Esophagus muscularis mucosa (tissue), 4 donors: ENCODE results near the gene CMTM2. TPM values are rescaled to one million over a fixed set of nuclear protein-coding genes. Genes with fewer than 3 reads are reported as not detected.

Experiments
- DNase-seq: peaks from one replicate; pipeline ENCODE4 v3.0.0-alpha.2; 2017; ENCODE audit errors: extremely low spot score
- H3K27ac ChIP-seq, 4 donors: fragments of 200-600 bp; sonication (generic); replicated peaks in 1 of 4; 1 replicate in 3 of 4; 2 replicates in 1 of 4; pipeline ENCODE4 v1.5.1; 2016 to 2019; ENCODE audit warnings: mild to moderate bottlenecking in 1 of 4
- H3K27me3 ChIP-seq, 4 donors: fragments of 200-600 bp; sonication (generic); one replicate each; pipeline versions ENCODE4 v1.5.1 to v1.6.0; 2016 to 2019
- H3K36me3 ChIP-seq, 4 donors: fragments of 200-600 bp; sonication (generic); one replicate each; pipeline ENCODE4 v1.5.1; 2016 to 2019
- H3K4me1 ChIP-seq, 4 donors: fragments of 200-600 bp; sonication (generic); one replicate each; pipeline ENCODE4 v1.5.1; 2016 to 2019
- H3K4me3 ChIP-seq, 4 donors: fragments of 200-600 bp; sonication (generic); 1 replicate in 2 of 4; 2 replicates in 2 of 4; pipeline ENCODE4 v1.5.1; 2016 to 2019; ENCODE audit warnings: mild to moderate bottlenecking in 4 of 4, moderate library complexity in 1 of 4
- H3K9me3 ChIP-seq, 4 donors: fragments of 200-600 bp; sonication (generic); 1 replicate in 3 of 4; 2 replicates in 1 of 4; pipeline ENCODE4 v1.5.1; 2016 to 2019
- EP300 ChIP-seq: sonication (generic); formaldehyde crosslinking; IDR thresholded peaks from one replicate; pipeline ENCODE4 v1.6.1; 2017; ENCODE audit warnings: antibody characterized with exemption
- POLR2A ChIP-seq: fragments of 450-650 bp; IDR thresholded peaks from one replicate; pipeline ENCODE4 v1.6.1; 2017; ENCODE audit warnings: antibody characterized with exemption, moderate library complexity, mild to moderate bottlenecking, low read depth
- POLR2AphosphoS5 ChIP-seq, 2 donors: sonication (generic); formaldehyde crosslinking; IDR thresholded peaks; one replicate each; pipeline ENCODE4 v1.6.1; 2017; ENCODE audit warnings: antibody characterized with exemption in 2 of 2
- WGBS: methylation state at CpG from one replicate; pipeline ENCODE4 v1.1.5; 2018; 5-methylcytosine and 5-hydroxymethylcytosine counted together
- intact Hi-C: fragments of 100-400 bp; cut with DNase I; formaldehyde crosslinking; loops from one replicate; pipeline ENCODE4 v1.15.1; 2023
- total RNA-seq, 4 donors: library from RNA; depleted of rRNA; stranded (reverse); fragments of >200 nt; gene quantifications; one replicate each; pipeline versions ENCODE4 v1.1.0 to v1.2.1, GENCODE V29; 2016
- TF ChIP-seq, protein P1 (sequence below), 3 experiments: fragments of 200-600 bp in 2 of 3; fragments of 450-650 bp in 1 of 3; sonication (generic) in 2 of 3; IDR thresholded peaks; one replicate each; pipeline ENCODE4 v1.5.1; 2017 to 2019; ENCODE audit warnings: antibody characterized with exemption in 3 of 3, mild to moderate bottlenecking in 2 of 3, moderate library complexity in 1 of 3

Gene CMTM2
- total RNA-seq, 4 donors from 2014 or later: 1.8 TPM; not detected in 3

DNA sequence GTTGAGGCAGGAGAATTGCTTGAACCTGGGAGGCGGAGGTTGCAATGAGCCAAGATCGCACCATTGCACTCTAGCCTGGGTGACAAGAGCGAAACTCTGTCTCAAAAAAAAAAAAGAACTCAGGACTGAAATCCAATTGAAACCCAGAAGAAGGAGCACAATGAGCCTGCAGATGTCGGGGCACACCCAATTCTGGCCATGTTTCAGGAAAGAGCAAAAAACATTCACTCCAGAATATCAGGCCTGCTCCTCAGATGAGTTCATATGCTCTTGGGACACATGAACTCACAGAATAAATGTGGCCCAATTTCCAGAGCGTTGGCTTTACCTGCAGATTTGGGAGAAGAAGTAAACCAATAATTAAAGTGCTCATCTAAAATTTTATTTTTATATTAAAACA lies 3.0 kb upstream of the CMTM2 start:
- TF ChIP-seq, protein P1, sequence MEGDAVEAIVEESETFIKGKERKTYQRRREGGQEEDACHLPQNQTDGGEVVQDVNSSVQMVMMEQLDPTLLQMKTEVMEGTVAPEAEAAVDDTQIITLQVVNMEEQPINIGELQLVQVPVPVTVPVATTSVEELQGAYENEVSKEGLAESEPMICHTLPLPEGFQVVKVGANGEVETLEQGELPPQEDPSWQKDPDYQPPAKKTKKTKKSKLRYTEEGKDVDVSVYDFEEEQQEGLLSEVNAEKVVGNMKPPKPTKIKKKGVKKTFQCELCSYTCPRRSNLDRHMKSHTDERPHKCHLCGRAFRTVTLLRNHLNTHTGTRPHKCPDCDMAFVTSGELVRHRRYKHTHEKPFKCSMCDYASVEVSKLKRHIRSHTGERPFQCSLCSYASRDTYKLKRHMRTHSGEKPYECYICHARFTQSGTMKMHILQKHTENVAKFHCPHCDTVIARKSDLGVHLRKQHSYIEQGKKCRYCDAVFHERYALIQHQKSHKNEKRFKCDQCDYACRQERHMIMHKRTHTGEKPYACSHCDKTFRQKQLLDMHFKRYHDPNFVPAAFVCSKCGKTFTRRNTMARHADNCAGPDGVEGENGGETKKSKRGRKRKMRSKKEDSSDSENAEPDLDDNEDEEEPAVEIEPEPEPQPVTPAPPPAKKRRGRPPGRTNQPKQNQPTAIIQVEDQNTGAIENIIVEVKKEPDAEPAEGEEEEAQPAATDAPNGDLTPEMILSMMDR (IDR thresholded peaks at IDR 0.05): no peak
- TF ChIP-seq POLR2A (no peak), EP300 (no peak), POLR2AphosphoS5 (IDR thresholded peaks at IDR 0.05) (no peak)
- Histone ChIP-seq H3K9me3 (no peaks in the 10 kb centered on the region), H3K4me1 (peaks cover 10 to 15% (median 14%) of the 10 kb centered on the region in 4 donors), H3K36me3 (no peaks in the 10 kb centered on the region), H3K27me3 (peaks cover 0 to 41% (median 8%) of the 10 kb centered on the region in 4 donors), H3K27ac (no peak overlapping the region), H3K4me3 (no peak overlapping the region)
- intact Hi-C loops: no loop called here
- DNase-seq: no peak
- WGBS: 84% methylated on average over 5 of the region's 5 CpGs

DNA sequence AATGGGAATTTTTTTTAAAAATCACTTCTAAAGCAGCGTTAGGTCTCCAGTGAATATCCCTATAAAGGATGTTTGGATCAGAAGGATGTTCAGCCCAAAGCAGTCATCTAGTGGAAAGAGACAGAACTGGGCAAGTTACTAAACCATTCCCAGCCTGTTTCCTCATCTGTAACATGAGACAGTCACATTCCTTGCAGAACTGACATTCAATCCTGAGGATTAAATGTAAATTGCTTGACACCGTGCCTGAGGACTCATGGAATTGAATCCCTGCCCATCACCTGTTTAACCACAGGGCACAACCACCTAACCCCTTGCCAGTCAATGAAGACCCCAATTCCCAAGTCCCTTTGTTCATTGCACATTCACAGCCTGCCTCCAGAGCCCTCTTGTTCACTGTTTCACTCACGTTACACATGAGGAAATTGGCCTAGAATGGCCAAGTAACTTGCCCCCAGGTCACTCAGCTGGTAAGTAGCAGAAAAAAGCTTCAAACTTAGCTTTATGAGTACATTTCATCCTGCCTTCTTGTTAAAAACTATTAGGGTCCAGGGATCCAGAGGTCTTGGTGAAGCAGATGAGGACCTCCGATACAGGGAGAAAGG lies 1.4 kb downstream of the CMTM2 start:
- WGBS: 86% methylated on average over 4 of the region's 4 CpGs
- no peaks in the 10 kb centered on the region for H3K36me3 ChIP-seq
- no peak overlapping the region for H3K4me3 ChIP-seq
- TF ChIP-seq POLR2A: no peak
- TF ChIP-seq, protein P1 (IDR thresholded peaks at IDR 0.05): no peak
- no peak for TF ChIP-seq POLR2AphosphoS5 (IDR thresholded peaks at IDR 0.05)
- no peak for TF ChIP-seq EP300
- H3K27ac ChIP-seq: no peak overlapping the region
- peak; percentile 34 for DNase-seq
- intact Hi-C loops: no loop called here
- H3K27me3 ChIP-seq: peaks cover 0 to 34% (median 8%) of the 10 kb centered on the region in 4 donors
- no peaks in the 10 kb centered on the region for H3K9me3 ChIP-seq
- peaks cover 12 to 15% (median 14%) of the 10 kb centered on the region in 4 donors for H3K4me1 ChIP-seq

DNA sequence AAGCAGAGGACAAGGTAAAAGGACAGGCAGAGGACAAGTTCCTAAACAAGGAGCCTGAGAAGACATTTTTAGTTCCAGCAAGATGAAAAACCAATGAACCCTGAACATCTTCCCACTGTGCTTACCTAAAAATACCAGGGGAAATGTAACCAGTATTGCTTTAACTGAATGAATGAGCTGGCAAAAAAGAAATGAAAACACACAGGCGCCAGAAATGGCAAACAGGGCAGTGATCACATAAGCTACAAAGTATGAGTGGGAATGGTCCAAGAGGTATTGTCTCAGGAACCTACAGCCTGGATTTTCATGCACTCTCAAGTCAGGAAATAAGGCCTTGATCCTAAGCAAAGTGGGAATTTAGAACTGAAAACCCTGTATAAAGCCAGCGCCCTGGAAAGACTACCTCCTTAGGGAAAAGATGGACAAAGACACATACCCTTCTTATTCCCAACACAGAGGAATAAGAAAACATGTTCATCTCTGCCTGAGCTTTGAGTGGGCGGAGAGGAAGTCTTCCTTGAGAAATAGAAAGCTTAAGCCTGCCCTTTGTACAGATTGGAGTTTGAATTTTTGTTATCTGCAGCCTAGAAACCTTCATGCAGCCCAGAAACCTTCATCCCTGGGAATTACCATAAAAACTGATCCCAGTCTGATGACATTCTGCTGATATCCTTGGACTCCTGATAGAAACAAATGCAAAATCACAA lies 2.1 kb downstream of the CMTM2 start:
- no peak overlapping the region for H3K27ac ChIP-seq
- WGBS: 64% methylated on average over 3 of the region's 3 CpGs
- H3K4me3 ChIP-seq: no peak overlapping the region
- peaks cover 0 to 30% (median 8%) of the 10 kb centered on the region in 4 donors for H3K27me3 ChIP-seq
- no peaks in the 10 kb centered on the region for H3K36me3 ChIP-seq
- peak; percentile 50 for DNase-seq
- intact Hi-C loops: no loop called here
- H3K4me1 ChIP-seq: peaks cover 14 to 15% (median 14%) of the 10 kb centered on the region in 4 donors
- no peaks in the 10 kb centered on the region for H3K9me3 ChIP-seq
- TF ChIP-seq POLR2A (no peak), EP300 (no peak), POLR2AphosphoS5 (IDR thresholded peaks at IDR 0.05) (no peak)
- TF ChIP-seq, protein P1 (IDR thresholded peaks at IDR 0.05): no peak

DNA sequence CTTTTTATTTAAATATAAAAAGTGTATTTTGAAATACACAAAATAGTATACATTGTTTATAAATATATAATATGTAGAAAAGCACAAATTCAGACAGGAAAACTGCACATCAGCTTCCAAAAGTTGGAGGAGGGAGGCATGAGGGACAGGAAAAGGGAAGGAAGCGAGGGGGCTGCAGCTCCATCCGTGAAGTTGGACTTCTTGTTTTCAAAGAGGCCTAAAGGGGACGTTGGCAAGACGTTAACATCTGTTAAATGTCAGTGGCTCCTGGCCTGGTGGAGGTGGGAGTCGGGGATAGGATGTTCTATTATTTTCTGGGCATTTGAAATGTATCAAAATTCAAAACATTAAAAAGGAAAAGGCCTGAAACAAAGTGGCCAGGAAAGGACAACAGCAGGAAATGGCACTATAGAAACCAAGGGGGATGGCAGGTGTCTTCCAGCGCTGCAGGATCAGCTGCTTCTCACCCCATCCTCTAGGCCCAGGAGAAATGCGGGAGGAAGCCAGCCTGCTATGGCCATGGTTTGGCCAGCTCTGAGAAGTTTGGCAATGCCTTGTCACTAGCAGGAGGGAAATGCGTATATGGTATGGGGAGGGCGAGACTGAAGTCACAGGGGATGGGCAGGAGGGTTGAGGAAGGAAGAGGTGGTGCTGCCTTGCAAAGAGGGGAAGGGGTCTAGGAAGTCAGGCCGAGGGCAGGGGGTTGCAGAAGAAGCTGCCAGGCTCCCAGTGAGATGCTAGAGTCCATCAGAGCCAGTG lies 6.4 kb downstream of the CMTM2 start:
- Histone ChIP-seq H3K27ac (no peak overlapping the region), H3K36me3 (no peaks in the 10 kb centered on the region), H3K4me3 (no peak overlapping the region), H3K9me3 (no peaks in the 10 kb centered on the region), H3K27me3 (no peaks in the 10 kb centered on the region), H3K4me1 (peaks cover 0 to 4% (median 0%) of the 10 kb centered on the region in 4 donors)
- no peak for TF ChIP-seq POLR2A
- TF ChIP-seq POLR2AphosphoS5 (IDR thresholded peaks at IDR 0.05): peak in 1 of 2 donors; percentile 24
- TF ChIP-seq, protein P1 (IDR thresholded peaks at IDR 0.05): no peak
- no peak for TF ChIP-seq EP300
- DNase-seq: no peak
- intact Hi-C loops: loop anchor here (5.0 kb wide), 1 partner anchor 103 kb away; no protein-coding TSS in a partner anchor
- WGBS: 66% methylated on average over 10 of the region's 10 CpGs
